GM23248 (cell line): ENCODE data around the gene CCDC192.

Source experiments
- EZH2 ChIP-seq: fragments of 200-600 bp; sonication (generic); IDR thresholded peaks from 2 replicates; pipeline ENCODE4 v1.6.1; 2018; ENCODE audit warnings: antibody characterized with exemption, mild to moderate bottlenecking; ENCODE audit not compliant: insufficient read depth, poor library complexity, severe bottlenecking
- EZH2phosphoT487 ChIP-seq: fragments of 200-600 bp; sonication (generic); IDR thresholded peaks from 2 replicates; pipeline ENCODE4 v1.6.1; 2018; ENCODE audit warnings: antibody characterized with exemption, moderate library complexity, mild to moderate bottlenecking, low read depth; ENCODE audit not compliant: insufficient read depth

- TF ChIP-seq EZH2phosphoT487, result no peak
- TF ChIP-seq EZH2, result no peak
These were observed 255.3 kb downstream of the CCDC192 start for GRCh38 chr5:127958421-127959011.
